ENCODE results near the gene VGLL4. TPM values are rescaled to one million over a fixed set of nuclear protein-coding genes. Genes with fewer than 3 reads are reported as not detected.

VGLL4 gene
- total RNA-seq, 6 donors from 2014 or later: 46.5 to 93.6 (median 60.1) TPM

DNA sequence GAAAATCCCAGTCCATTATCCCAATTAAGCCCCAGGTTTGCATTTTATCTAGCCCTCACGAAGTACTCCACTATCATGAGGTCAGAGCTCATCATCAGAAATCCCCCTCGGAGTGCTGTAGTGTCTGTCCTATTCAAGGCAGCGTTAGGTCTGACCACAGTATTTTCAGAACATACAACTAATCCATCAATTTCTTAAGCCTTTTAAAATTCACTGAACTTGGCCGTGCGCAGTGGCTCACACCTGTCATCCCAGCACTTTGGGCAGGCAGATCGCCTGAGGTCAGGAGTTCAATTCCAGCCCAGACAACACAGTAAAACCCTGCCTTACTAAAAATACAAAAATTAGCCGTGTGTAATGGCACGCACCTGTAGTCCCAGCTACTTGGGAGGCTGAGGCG, 11.9 kb downstream of the VGLL4 start:
- no peaks in the 10 kb centered on the region for H3K27me3 ChIP-seq
- WGBS, 2 donors: 72 to 84% methylated on average over 9 of the region's 9 CpGs
- peaks cover 33 to 58% (median 53%) of the 10 kb centered on the region in 4 donors for H3K4me1 ChIP-seq
- ATAC-seq (ENCODE audit: low FRiP score in 2 of 2): no peak
- no peak for TF ChIP-seq POLR2A (IDR thresholded peaks at IDR 0.05)
- TF ChIP-seq POLR2AphosphoS5 (IDR thresholded peaks at IDR 0.05): no peak
- TF ChIP-seq, protein P1, sequence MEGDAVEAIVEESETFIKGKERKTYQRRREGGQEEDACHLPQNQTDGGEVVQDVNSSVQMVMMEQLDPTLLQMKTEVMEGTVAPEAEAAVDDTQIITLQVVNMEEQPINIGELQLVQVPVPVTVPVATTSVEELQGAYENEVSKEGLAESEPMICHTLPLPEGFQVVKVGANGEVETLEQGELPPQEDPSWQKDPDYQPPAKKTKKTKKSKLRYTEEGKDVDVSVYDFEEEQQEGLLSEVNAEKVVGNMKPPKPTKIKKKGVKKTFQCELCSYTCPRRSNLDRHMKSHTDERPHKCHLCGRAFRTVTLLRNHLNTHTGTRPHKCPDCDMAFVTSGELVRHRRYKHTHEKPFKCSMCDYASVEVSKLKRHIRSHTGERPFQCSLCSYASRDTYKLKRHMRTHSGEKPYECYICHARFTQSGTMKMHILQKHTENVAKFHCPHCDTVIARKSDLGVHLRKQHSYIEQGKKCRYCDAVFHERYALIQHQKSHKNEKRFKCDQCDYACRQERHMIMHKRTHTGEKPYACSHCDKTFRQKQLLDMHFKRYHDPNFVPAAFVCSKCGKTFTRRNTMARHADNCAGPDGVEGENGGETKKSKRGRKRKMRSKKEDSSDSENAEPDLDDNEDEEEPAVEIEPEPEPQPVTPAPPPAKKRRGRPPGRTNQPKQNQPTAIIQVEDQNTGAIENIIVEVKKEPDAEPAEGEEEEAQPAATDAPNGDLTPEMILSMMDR (IDR thresholded peaks at IDR 0.05): no peak
- TF ChIP-seq EP300 (IDR thresholded peaks at IDR 0.05): no peak
- H3K4me3 ChIP-seq: no peak overlapping the region
- no peaks in the 10 kb centered on the region for H3K9me3 ChIP-seq
- peak overlapping the region in 3 of 4 donors; percentile 5 to 87 (median 79) for H3K27ac ChIP-seq
- no peaks in the 10 kb centered on the region for H3K36me3 ChIP-seq
- no peak for DNase-seq

DNA sequence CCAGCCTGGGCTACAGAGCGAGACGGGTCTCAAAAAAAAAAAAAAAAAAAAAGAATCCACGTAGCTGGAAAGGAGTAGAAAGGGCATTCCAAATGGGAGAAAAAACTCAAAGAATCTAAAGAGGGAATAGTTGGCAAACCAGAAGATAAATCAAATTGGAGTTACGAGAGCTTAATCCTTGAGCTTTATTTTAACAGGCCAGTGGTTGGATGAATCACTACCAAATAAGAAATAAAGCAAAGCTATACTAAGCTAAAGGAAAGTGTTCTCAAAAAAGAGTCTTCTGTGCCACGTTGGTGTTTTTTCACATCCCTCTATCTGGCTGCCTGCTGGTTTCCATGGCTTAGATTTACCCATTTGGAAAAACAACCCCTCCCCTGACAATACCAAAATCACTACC, 14.0 kb downstream of the VGLL4 start:
- no peak overlapping the region for H3K27ac ChIP-seq
- H3K4me1 ChIP-seq: peaks cover 21 to 52% (median 47%) of the 10 kb centered on the region in 4 donors
- TF ChIP-seq POLR2AphosphoS5 (IDR thresholded peaks at IDR 0.05) (no peak), EP300 (IDR thresholded peaks at IDR 0.05) (no peak), POLR2A (IDR thresholded peaks at IDR 0.05) (no peak)
- TF ChIP-seq, protein P1 (IDR thresholded peaks at IDR 0.05): no peak
- no peak for DNase-seq
- no peaks in the 10 kb centered on the region for H3K36me3 ChIP-seq
- H3K9me3 ChIP-seq: no peaks in the 10 kb centered on the region
- ATAC-seq (ENCODE audit: low FRiP score in 2 of 2): no peak
- H3K27me3 ChIP-seq: no peaks in the 10 kb centered on the region
- H3K4me3 ChIP-seq: no peak overlapping the region
- WGBS, 2 donors: 56 to 58% methylated on average over 5 of the region's 5 CpGs

GRCh38 chr3:11627612-11628011, 16.1 kb downstream of the VGLL4 start:
- H3K27me3 ChIP-seq: no peaks in the 10 kb centered on the region
- H3K4me3 ChIP-seq: no peak overlapping the region
- DNase-seq (no peak), ATAC-seq (ENCODE audit: low FRiP score in 2 of 2) (no peak)
- TF ChIP-seq, protein P1 (IDR thresholded peaks at IDR 0.05): no peak
- TF ChIP-seq POLR2AphosphoS5 (IDR thresholded peaks at IDR 0.05): no peak
- TF ChIP-seq POLR2A (IDR thresholded peaks at IDR 0.05): no peak
- no peak for TF ChIP-seq EP300 (IDR thresholded peaks at IDR 0.05)
- WGBS, 2 donors: 75 to 97% methylated on average over 2 of the region's 2 CpGs
- no peaks in the 10 kb centered on the region for H3K9me3 ChIP-seq
- no peaks in the 10 kb centered on the region for H3K36me3 ChIP-seq
- peaks cover 12 to 51% (median 36%) of the 10 kb centered on the region in 4 donors for H3K4me1 ChIP-seq
- H3K27ac ChIP-seq: no peak overlapping the region

DNA sequence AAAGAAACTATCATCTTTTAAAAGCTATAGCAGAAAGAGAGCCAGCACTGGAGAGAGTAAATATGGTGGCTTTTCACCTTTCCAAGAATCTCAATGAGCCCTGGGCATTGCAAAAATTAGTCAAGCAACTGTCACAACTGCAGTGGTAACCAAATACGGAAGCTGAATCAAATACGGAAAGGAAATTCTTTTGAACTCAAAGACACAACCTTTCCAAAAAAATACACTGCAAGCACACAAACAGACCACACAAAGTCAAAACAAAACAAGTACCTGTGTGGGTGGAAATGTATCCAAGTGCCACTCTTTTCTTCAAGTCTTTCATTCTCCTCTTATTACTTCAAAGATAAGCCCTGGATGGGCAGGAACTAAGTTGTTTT, 17.6 kb downstream of the VGLL4 start:
- Histone ChIP-seq H3K27ac (no peak overlapping the region), H3K4me3 (no peak overlapping the region), H3K36me3 (no peaks in the 10 kb centered on the region), H3K4me1 (peaks cover 10 to 42% (median 29%) of the 10 kb centered on the region in 4 donors), H3K27me3 (no peaks in the 10 kb centered on the region), H3K9me3 (no peaks in the 10 kb centered on the region)
- DNase-seq: no peak
- no peak for TF ChIP-seq EP300 (IDR thresholded peaks at IDR 0.05)
- no peak for TF ChIP-seq POLR2AphosphoS5 (IDR thresholded peaks at IDR 0.05)
- no peak for TF ChIP-seq POLR2A (IDR thresholded peaks at IDR 0.05)
- TF ChIP-seq, protein P1 (IDR thresholded peaks at IDR 0.05): no peak
- ATAC-seq (ENCODE audit: low FRiP score in 2 of 2): no peak
- WGBS, 2 donors: 37 to 41% methylated on average over 2 of the region's 2 CpGs

DNA sequence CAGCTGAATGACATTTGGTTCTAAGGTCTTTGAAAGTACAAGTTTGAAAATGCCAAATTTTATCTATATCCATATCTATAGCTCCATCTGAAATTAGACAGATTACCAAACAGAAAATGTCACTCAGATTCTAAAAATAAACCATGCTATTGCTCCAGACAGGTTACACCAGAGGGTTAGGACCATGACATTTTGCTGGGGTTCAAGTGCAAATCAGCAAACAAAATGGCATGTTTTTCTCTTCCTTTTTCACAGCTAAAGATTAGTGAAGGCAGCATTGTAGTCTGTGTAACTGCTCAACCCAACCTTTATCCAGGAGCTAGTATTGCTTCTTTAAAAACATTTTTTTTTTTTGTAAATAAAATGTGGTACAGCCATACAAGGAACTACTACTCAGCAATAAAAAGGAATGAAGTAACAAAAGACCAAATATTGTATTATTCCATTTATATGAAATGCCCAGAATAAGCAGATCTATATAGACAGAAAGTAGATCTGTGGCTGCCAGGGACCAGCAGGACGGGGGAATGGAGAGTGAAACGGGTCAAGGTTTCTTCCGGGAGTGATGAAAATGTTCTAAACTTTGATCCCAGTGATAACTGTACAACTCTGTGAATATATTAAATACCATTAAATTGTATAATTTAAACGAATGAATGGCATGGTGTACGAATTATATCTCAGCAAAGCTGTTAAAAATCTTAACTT, 18.2 kb downstream of the VGLL4 start:
- no peak overlapping the region for H3K27ac ChIP-seq
- 83 to 85% methylated on average over 5 of the region's 5 CpGs for WGBS, 2 donors
- ATAC-seq (ENCODE audit: low FRiP score in 2 of 2): no peak

More for the DNA sequence above, 18.2 kb downstream of the VGLL4 start:
- Histone ChIP-seq H3K36me3 (no peaks in the 10 kb centered on the region), H3K27me3 (no peaks in the 10 kb centered on the region), H3K4me3 (no peak overlapping the region), H3K4me1 (peaks cover 11 to 41% (median 30%) of the 10 kb centered on the region in 4 donors), H3K9me3 (no peaks in the 10 kb centered on the region)
- no peak for DNase-seq
- no peak for TF ChIP-seq POLR2A (IDR thresholded peaks at IDR 0.05)
- no peak for TF ChIP-seq EP300 (IDR thresholded peaks at IDR 0.05)
- TF ChIP-seq, protein P1 (IDR thresholded peaks at IDR 0.05): no peak
- no peak for TF ChIP-seq POLR2AphosphoS5 (IDR thresholded peaks at IDR 0.05)
